Measurements from ENCODE around the gene BMP6.

DNA sequence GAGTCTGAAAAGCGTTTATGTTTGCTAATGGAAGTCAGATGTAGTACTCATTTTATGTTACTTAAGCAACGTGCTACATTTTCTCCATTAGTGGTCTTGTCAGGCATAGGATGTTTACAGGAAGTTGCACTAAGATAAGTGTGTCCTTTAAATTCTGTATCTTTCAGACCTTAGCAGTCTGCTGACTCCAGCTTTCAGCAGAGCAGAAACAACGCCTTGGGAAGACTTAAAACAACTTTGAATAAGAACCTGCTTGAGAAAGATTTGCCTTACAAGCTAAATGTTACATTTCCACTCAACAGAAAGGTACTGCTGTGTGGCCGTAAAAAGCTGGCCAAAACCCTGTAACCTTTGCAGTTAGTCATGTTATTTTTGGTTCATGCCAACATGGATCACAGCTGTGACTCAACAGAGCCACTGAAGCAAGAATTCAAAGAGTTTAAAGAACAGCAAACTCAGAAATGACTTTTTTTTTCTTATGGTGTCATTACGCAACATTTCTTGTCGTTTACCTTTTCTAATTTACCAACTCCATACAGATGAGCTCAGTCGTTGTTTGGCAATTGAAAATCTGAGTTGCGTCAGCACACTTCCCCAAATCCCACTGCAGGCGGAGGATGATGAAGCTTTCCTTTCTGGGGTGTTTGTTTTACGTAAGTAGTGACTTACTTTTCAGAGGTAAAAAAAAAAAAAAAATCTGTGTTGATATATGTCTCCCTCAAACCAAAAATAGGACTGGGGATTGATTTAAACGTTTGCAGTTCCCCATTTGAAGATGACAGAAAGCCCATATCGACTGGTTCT is 27.9 kb upstream of the BMP6 start:
- TF ChIP-seq, protein P1, sequence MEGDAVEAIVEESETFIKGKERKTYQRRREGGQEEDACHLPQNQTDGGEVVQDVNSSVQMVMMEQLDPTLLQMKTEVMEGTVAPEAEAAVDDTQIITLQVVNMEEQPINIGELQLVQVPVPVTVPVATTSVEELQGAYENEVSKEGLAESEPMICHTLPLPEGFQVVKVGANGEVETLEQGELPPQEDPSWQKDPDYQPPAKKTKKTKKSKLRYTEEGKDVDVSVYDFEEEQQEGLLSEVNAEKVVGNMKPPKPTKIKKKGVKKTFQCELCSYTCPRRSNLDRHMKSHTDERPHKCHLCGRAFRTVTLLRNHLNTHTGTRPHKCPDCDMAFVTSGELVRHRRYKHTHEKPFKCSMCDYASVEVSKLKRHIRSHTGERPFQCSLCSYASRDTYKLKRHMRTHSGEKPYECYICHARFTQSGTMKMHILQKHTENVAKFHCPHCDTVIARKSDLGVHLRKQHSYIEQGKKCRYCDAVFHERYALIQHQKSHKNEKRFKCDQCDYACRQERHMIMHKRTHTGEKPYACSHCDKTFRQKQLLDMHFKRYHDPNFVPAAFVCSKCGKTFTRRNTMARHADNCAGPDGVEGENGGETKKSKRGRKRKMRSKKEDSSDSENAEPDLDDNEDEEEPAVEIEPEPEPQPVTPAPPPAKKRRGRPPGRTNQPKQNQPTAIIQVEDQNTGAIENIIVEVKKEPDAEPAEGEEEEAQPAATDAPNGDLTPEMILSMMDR (IDR thresholded peaks at IDR 0.05): no peak
- no peak for TF ChIP-seq POLR2A (IDR thresholded peaks at IDR 0.05)

All from esophagus squamous epithelium (tissue), 4 donors.